Islet precursor cell (in vitro differentiated cells): Measurements from ENCODE around the gene DRGX.

ENCODE experiments used
- DNase-seq: peaks from one replicate; pipeline ENCODE4 v3.0.0-alpha.2; 2018

DRGX gene

GRCh38 chr10:49395741-49396665, at the start of gene DRGX:
TSS of gene DRGX (minus strand) at chr10:49396089. CDS start at chr10:49395440, 649 bp downstream.
- peak; percentile 57 for DNase-seq

- DNase-seq, result no peak
Measured at GRCh38 chr10:49444349-49444748, 48.5 kb upstream of the DRGX start.

- no peak for DNase-seq
Measured at GRCh38 chr10:49442863-49443262, 47.0 kb upstream of the DRGX start.

GRCh38 chr10:49441488-49442476, 45.9 kb upstream of the DRGX start:
- DNase-seq, result no peak

- no peak for DNase-seq
Measured at GRCh38 chr10:49435225-49435624, 39.3 kb upstream of the DRGX start.

GRCh38 chr10:49433069-49433468, 37.2 kb upstream of the DRGX start:
- DNase-seq, result no peak

GRCh38 chr10:49431426-49431825, 35.5 kb upstream of the DRGX start:
- DNase-seq, result no peak

GRCh38 chr10:49429458-49429857, 33.6 kb upstream of the DRGX start:
- DNase-seq, result no peak

- DNase-seq, result no peak
Measured at GRCh38 chr10:49426490-49427360, 30.8 kb upstream of the DRGX start.

- peak; percentile 96 for DNase-seq
Measured at GRCh38 chr10:49419005-49419404, 23.1 kb upstream of the DRGX start.

- no peak for DNase-seq
Measured at GRCh38 chr10:49418328-49418727, 22.4 kb upstream of the DRGX start.

GRCh38 chr10:49418053-49418326, 22.1 kb upstream of the DRGX start:
- DNase-seq, result no peak

GRCh38 chr10:49417311-49418052, 21.6 kb upstream of the DRGX start:
- DNase-seq, result no peak

GRCh38 chr10:49415846-49416245, 20.0 kb upstream of the DRGX start:
- DNase-seq, result no peak

GRCh38 chr10:49415109-49415508, 19.2 kb upstream of the DRGX start:
- DNase-seq, result no peak

- no peak for DNase-seq
Measured at GRCh38 chr10:49414496-49414895, 18.6 kb upstream of the DRGX start.

GRCh38 chr10:49412571-49412970, 16.7 kb upstream of the DRGX start:
- DNase-seq, result no peak

- no peak for DNase-seq
Measured at GRCh38 chr10:49410365-49411074, 14.6 kb upstream of the DRGX start.

- no peak for DNase-seq
Measured at GRCh38 chr10:49409755-49410154, 13.9 kb upstream of the DRGX start.

GRCh38 chr10:49408519-49409306, 12.8 kb upstream of the DRGX start:
- peak; percentile 42 for DNase-seq
